NCI-H2196 (cell line): ENCODE measurements around the gene TPD52L2.
"Not testable (repeated sequence)": the region's sequence is repeated elsewhere in the genome, so short reads cannot be mapped to it uniquely, and the experiment has no call there.

Experiments used
- DNase-seq: peaks from one replicate; lab custom pipeline; 2025; ENCODE audit not compliant: unreplicated experiment; lab: John Stamatoyannopoulos, UW

Gene TPD52L2

DNA sequence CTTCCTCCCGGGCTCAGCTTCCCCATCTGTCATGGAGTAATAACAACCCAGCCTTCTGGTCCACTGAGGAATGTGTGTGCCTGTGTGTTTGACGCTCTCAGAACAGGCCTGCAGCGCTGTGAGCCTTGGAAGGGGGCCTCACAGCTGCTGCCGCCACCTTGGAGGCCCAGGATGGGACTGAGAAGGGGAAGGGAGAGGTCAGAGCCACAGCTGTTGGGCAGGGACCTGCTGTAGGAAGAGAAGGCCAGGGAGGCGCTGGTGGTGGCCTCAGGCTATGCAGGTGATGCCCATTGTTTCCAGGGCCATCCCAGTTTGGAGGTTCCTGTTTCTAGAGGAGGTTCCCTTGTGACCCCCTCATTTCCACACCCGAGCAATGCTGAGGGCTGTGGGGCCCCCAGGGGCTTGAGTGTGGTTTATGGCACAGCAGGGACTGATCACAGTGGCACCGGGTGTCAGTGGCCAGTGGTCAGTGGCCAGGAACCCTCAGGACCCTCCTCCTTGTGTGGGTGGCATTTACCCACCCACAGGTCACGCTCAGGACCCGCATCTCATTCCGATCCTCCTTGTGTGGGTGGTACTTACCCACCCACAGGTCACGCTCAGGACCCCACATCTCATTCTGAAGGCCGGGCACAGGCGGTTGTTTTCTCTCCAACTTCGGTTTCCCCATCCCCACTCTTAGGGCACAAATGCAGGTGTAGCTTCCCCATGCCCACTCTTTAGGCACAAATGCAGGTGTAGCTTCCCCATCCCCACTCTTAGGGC, 14.0 kb downstream of the TPD52L2 start:
- DNase-seq: no peak

DNA sequence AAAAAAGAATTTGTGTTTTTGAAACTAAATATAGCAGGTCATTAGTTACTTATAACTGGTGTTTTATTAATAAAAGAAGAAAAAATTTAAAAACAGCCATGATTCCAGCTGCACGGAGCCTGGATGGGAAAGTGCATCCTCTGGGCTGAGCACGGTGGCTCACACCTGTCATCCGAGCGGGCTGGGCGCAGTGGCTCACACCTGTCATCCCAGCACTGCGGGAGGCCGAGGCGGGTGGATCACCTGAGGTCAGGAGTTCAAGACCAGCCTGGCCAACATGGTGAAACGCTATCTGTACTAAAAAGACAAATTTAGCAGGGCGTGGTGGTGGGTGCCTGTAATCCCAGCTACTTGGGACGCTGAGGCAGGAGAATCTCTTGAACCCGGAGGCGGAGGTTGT, 15.8 kb downstream of the TPD52L2 start:
- DNase-seq: not testable (repeated sequence)

DNA sequence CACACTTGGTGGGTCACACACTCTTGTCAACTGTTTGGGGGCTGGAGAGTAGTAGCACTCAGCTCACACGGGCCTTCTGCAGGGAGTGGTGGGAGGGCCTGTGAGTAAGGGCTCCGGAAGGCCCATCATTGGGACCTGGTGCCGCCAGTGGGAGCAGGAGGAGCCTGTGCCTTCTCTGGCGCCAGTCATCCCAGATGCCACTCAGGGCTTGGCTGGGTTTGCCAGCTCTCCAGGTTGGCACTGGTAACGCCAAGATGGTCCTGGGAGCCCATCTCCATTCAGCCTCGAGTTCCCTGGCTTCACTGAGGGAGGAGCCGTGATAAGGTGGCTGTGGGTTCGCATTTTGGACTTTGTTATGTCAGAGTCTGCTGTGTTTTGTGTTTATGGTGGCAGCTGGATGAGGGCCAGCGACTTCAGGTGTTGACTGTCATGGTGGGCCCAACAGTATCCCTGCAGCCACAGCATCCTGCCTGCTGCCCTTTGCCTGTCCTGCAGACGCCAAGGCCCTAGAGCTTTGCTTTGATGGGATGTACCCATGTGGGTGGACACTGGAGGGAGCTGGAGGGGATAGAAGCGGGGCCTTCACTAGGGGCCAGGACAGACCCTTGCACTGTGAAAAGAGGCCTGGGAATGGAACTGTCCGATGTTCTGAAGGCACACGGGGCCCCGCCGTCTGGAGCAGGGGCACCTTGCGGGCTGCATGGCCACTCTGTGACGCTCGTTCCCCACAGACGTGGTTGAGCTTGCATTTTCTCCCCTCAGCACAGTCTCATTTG, 16.6 kb downstream of the TPD52L2 start:
- DNase-seq: no peak

DNA sequence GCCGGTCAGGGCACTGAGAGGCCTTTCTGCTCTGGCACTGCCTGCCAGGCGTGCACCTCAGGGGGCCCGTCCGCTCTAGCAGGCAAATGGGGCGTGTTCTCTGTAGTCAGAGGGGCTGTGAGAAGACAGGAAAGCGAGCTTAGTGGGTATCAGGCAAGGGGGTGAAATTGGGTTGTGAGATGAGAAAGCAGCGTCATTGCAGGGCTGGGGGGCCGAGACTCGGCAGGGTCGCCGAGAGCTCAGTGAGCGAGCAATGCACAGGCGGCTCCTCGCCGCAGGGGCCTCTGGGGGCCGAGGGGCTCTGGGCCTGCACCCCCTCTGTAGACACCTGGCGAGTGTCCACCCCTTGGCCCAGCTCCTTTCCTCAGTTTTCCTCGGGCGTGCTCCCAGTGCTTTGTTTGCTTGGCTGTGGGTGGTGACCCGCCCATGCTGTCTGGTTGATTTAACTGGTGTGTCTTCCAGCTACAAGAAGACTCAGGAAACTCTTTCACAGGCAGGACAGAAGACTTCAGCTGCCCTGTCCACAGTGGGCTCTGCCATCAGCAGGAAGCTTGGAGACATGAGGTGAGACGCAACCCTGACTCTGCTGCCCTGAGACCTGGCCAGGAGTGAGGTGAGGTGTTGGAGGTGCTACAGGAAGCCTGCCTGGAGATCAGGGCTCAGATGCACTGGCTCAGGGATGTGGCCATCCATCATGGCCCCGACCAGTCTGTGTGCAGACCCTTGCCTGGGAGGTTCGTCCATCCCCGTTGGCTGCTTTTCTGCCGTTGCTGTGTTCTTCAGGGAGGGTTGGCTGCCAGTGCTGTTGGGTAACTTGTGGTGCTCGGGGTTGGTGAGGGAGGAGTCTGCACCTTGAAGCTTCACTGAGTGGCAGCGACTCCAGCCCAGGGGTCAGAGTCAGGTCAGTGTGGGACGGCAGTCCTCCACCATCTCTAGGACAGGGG, 17.5 kb downstream of the TPD52L2 start:
- DNase-seq: no peak

DNA sequence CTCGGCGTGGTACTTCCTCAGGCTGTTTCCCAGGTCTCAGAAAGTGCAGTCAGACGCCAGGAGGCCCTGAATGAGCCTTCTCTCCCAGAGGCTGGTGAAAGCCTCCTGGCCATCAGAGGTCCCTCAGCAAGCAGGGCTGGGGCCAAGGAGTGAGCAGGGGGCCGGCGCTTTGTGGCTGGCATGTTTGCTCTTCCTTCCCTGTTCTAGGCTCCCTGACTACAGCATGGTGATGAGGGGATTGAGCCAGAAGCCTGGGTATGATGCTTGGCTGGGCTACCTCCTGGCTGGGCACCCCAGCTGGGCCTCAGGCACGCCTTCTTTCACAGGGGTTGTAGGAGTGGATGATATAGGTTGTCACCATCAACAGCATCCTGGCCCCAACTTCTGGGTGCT, 18.1 kb downstream of the TPD52L2 start:
- DNase-seq: no peak

DNA sequence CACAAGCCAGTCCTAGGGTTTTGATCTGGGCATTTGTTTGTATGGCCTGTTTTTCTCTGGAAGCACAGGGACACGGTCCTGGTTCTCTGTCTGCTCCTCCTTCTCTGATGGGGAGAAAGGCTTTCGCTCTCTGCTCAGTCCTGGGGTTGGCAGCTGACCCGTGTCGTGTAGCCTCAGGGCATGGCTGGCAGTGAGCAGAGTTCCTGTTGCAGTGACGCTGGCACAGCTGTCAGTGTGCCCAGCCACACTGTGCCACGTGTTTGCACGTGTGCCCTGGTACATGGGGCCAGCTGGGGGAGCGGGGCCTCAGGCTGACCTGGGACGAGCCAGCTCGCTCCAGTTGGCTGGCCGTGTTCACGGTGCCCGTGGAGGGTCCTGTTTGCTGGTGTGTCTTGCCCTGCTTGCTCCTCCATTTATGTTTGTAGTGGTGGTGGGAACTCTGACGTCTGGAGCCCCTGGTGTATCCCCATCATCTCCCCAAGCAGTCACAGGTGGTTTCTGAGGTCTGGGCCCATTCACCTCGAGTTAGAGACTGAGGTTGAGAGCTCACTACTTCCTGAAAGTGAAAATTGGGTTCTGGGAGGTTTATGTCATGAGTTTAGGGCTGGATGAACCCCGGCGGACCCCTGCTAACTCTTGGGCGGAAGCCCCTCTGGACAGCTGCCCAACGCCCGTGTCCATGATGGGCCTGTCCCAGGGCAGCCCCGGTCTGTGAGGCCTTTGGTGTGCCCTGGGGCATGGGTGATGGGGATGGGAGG, 19.6 kb downstream of the TPD52L2 start:
- DNase-seq: no peak

DNA sequence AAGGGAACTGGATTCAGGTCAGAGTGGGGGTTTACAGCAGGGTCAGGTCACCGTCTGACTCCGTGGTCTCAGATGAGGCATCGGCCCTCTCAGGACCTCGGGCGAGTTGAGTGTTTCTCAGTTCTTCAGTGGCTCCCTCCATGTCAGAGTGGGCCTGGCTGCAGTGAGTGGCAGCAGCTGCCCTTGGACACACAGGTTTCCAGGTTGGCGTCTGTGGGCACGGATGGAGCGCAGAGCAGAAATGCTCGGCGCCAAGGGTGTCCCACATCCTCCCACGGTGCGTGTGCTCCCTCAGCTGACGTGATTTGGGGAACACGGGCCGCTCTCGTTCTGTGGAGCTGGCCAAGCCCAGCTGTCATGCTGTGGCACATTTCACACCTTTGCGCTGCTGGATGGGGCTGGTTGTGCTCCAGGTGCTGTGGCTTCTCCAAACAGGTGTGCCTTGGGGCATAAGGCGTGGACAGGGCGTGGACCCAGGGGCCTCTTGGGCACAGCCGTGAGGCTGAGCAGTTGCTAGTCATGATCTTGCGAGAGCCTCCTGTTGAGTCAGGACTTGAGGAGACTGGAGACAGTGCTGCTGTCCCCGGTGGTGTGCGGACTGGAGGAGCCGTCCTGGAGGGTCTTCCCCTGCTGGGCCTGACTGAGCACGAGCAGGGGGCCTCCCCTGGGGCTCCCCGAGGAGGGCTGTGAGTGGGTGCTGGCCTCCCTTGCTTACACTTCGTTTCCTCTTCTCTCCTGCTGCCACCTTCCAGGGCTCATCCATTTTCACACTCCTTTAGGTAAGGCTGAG, 20.4 kb downstream of the TPD52L2 start:
- DNase-seq: no peak

DNA sequence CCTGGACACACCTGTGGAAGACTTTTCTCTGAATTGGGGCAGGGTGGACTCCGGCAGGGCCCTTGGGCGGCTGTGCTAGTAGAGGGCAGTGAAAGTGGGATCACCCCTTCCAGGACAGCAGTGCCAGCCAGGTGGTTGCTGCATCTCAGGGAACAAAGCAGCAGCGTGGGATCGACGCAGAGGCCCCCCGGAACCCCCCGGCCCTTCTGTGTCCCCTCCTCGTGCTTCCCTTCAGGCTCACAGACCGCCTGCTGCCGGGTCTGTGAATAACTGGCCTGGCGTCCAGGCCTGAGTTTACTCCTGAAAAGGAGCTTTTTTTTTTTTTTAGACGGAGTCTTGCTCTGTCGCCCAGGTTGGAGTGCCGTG, 21.0 kb downstream of the TPD52L2 start:
- no peak for DNase-seq

DNA sequence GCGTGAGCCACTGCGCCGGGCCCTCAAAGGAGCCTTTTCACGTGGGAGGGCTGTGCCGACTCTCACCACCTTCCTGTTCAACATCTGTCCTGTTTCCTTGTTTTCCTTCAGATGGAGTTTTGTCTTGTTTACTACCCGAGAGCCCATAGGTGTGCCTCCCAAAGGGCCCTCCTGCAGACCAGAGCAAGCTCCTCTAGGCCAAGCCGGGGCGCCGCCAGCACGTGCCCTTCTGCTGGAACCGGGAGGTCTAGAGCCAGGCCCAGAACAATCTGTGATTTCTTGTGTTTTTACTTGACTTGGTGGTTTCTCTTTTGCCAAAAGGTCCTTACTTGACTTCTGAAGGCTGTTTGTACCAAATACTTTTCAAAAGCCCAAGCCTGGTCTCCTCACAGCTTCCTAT, 21.9 kb downstream of the TPD52L2 start:
- no peak for DNase-seq

DNA sequence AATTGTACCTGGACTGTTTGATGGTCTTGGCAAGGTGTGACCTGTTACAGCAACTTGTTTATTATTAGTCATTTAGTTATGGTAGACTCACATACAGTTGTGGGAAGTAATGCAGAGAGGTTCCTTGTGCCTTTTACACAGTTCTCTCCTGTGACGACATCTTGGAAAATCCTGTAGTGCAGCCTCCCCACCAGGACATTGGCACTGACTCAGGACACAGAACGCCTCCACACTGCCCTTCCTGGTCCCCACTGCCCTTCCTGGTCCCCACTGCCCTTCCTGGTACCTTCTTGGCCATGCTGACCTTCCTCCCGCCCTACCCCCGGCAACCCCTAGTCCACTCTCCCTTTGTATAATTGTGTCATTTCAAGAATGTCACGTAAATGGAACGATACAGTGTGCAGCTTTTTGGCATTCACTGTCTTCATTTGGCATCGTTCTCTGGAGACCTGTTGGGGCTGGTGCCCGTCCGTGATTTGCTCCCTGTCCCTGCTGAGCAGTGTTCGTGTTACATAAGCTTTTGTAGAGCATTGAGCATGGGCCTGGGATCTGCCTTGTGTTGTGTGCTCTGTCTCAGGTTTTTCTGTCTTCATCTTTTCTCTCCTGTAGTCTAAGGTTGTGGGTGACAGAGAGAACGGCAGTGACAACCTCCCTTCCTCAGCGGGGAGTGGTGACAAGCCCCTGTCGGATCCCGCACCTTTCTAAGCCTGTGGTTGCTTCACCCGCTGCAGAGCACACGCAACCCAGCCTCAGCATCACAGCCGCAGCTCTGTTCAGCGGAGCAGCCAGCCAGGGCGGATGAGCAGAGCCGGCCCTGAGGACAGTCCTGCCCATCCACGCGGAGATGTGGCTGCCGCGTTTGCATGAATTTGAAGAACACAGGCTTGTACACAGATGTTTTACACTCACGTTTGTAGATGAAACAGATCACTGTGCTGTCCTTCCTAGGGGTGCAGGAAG, 24.5 kb downstream of the TPD52L2 start:
- no peak for DNase-seq

DNA sequence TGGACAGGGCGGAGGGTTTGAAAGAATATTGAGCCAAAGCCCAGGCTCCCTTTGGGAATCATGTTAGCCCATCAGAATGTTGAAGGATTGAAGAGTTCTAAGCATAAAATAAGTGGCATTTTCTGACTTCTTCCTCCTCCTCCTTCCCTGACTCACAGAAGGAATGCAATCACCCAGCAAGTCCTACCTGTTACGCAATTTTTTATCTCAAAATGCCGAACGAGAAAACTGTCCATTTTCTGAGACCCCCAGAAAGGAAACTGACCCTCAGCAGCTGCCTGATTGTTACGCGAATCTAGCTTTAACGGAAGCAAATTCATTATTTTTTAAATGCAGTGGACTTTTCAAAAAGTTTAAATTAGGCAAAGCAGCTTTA, 25.1 kb downstream of the TPD52L2 start:
- no peak for DNase-seq

DNA sequence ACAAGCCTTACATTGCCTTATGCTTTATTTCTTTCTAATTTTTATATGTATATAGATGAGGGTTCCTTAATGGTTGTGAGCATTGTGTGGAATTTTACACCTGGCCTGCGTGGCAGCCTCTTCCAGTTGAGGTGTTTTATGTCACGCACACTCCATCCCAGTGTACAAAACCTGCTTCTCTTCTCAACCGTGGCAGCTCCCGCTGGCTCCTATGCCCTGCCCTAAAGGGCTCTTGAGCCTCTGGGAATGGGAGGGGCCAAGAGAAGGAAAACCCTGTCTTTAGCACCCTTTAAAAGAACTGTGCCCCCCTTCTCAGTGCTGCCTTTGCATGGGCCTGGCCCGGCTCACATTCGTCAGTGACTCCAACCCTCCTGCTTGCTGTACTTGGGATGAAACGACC, 25.5 kb downstream of the TPD52L2 start:
- no peak for DNase-seq

DNA sequence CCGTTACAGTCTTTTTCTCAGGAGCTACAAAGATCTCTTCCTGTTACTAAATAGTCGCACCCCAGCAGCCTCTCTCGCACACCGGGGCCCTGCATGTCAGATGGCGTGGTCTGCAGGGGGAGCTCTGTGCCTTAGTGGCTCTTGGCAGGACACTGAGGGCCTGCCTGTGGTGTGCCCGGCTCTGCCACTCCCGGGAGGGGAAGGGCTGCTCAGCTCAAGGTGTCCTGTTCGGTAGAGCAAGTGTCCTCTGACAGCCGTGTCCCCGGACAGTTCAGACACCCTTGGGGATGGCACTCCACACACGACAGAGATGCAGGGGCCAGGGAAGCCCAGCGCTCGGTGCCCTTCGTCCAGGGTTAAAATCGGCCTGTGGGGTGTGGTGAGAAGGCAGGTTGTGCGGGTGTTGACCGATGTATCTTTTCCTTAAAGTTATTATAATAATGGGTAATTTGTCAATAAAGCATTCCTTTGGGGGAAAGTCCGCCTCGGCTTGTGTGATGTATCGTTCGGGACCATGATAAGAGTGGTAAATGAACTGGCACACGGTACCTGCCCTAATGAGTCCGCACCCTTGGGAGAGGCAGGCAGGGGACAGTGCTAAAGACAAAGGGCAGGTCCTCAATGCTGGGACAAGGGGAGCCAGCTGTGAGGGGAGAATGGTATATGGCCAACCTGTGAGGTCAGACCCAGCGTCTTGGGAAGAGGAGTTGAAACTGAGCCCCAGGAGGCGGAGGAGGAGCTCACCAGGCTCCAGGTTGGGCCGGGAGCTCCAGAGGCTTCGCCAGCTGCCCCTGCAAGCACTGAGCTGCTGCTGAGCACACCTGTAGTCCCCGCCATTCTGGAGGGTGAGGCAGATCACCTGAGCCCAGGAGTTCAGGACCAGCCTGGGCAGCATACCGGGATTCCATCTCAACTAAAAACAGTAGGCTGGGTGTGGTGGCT, 26.3 kb downstream of the TPD52L2 start:
- DNase-seq: no peak

DNA sequence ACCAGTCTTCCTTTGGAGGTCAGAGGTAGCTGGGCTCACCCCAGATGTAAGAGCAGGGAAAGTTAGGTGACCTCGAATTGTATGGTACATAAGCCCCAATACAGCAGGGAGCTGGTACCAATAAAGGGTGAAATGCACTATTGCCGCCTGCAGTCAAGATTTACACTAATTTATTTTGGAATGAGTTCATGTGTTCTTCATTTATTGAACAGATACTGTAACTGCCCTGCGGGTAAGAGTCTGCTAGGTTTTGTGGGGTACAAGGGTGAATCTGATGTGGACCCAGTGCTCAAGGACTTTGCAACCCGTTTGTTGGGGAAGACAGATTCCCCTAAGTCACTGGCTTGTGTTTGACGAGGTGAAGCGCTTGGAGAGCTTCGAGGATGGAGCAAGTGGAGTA, 27.3 kb downstream of the TPD52L2 start:
- DNase-seq: no peak

DNA sequence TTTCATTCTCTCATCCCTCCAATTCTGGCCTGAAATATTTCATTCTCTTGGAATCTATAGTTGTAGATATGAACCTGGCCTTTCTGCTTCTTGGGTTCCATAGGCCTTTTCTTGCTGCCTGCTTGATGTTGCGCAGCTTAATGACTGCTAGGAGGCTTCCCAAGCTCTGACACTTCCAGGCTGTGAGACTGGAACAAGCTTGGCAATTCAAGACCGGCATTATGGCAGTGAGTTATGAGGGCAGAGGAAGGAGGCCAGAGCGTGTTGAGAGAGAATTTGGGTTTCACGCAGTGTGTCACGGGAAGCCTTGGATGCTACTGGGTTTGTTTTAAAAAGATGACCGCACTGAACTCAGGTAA, 28.9 kb downstream of the TPD52L2 start:
- no peak for DNase-seq

DNA sequence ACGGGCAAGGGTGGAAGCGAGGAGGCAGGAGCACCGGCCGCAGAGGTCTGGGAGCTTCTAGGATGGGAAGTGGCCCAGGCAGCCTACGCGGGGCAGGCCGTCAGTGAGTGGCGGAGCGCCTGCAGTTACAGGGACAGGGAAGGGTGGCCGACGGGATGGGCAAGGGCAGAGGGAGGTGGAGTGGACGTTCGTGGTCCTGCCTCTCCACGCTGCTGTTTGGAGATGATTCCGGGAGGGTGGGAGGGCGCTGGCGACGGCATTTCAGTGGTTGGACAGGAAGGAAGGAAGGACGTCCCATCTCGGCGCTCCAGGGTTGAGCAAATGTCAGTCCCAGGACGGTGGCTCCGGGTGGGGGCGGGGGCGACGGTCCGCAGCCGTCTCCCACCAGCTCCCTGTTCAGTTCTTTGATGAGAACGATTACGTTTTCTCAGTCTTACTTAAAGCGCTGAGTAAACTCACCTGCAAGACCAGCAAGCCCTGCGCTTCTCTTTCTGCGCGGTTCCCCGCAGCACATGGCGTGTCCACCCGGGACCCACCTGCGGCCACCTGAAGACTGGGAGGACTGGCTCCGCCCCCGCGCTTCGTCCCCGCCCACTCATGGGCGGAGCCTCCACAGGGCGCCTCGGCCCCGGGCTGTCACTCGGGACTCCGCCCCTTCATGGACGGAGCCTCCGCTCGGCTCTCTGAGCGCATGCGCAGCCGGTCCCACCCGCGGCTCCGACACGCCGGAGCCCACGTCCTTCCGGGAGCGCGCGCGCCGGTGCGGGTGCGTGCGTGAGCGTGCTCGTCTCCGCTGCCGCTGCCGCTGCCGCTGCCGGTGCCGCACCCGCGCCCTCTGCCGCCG, 29.5 kb downstream of the TPD52L2 start, which contains the start of gene DNAJC5:
Gene DNAJC5 (plus strand): TSS at position 769 of the 844 bp plus-strand sequence. CDS start 33,220 bp downstream, outside the sequence.
- DNase-seq: peak; percentile 97
